Measurements from ENCODE around the gene RPL10A. TPM values are rescaled to one million over a fixed set of nuclear protein-coding genes. Genes with fewer than 3 reads are reported as not detected.
"Not testable (repeated sequence)": the region's sequence is repeated elsewhere in the genome, so short reads cannot be mapped to it uniquely, and the experiment has no call there.

RPL10A gene
- total RNA-seq, 1 donor from 2014 or later = 1,245 TPM

DNA sequence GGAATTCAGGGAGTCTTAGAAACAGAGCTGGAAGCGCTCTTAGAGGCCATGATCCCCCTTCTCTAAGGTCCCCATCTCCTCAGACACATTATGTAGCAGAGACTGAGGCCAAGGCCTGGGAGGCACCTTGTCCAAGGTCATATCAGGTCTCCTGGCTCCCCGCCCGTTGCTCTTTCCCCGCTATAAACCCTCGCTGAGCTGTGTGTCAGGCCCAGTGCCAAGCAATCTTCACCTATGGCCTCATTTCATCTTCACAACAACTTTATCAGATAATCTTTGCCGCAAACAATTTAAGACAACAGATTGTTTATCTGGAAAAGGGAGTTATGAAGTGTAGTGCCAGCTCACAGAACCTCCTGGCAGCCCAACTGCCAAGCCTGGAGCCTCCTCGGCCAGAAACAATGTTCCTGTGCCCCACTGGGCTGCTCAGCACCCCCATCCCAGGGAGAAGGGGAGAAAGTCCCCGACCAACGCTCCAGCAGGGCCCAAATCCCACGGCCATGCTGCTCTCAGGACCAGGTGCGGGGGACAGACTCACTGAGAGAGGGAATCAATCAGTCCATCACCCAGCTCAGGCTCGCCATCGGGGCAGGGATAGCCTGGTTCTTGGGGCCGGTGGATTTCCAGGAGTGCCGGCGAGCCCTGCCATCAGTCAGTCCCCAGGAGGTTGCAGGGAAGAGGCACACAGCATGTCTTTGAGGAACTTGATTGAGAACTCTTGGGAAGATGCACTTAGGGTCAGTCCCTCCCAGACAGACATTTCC is 32.9 kb upstream of the RPL10A start:
- no peaks in the 10 kb centered on the region for H3K4me1 Mint-ChIP-seq (ENCODE audit: unreplicated experiment)
- H3K36me3 Mint-ChIP-seq (ENCODE audit: unreplicated experiment) = no peaks in the 10 kb centered on the region
- TF ChIP-seq, protein P1, sequence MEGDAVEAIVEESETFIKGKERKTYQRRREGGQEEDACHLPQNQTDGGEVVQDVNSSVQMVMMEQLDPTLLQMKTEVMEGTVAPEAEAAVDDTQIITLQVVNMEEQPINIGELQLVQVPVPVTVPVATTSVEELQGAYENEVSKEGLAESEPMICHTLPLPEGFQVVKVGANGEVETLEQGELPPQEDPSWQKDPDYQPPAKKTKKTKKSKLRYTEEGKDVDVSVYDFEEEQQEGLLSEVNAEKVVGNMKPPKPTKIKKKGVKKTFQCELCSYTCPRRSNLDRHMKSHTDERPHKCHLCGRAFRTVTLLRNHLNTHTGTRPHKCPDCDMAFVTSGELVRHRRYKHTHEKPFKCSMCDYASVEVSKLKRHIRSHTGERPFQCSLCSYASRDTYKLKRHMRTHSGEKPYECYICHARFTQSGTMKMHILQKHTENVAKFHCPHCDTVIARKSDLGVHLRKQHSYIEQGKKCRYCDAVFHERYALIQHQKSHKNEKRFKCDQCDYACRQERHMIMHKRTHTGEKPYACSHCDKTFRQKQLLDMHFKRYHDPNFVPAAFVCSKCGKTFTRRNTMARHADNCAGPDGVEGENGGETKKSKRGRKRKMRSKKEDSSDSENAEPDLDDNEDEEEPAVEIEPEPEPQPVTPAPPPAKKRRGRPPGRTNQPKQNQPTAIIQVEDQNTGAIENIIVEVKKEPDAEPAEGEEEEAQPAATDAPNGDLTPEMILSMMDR (IDR thresholded peaks at IDR 0.05) = no peak
- H3K27me3 Mint-ChIP-seq (ENCODE audit: unreplicated experiment) = no peaks in the 10 kb centered on the region
- no peak overlapping the region for H3K27ac Mint-ChIP-seq (ENCODE audit: unreplicated experiment)
- H3K9me3 Mint-ChIP-seq (ENCODE audit: unreplicated experiment) = no peaks in the 10 kb centered on the region
- H3K4me3 Mint-ChIP-seq (ENCODE audit: unreplicated experiment) = no peak overlapping the region
- no peak for DNase-seq (ENCODE audit: extremely low spot score, unreplicated experiment)

DNA sequence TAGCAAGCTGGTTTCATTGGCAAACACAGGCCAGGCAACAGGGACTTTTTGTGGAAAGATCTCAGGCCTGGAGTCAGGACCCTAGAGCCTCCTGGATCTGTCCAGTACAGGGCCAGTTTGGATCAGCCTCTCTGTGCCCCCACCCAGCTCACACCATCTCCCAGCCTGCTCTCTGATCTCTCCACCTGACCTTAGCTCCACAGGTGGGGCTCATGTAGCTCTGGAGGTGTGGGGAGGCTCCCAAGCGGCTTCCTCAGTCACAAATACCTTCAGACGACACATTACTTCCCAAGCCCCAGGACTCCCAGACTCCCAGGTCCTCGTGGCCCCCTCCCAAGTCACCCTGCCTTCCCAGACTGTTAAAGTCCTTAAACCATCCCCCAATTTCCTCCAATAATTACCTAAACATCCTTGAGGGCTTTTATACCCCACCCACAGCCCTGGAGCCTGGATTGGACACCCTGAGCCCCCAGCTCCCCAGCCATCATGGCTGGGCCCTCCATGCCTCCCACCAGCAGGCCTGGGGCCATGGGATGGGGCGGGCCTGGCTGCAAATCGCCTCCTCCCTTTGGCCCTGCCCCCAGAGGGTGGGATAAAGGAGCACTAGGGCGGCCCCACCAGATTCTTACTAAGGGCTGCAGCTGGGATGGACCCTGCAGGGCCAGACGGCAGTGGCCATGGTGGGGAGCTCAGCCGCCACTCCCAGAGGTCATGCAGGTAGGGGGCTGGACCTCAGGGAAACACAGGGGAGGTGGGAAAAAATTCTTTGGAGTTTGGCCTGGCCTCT is 31.9 kb upstream of the RPL10A start:
- no peaks in the 10 kb centered on the region for H3K36me3 Mint-ChIP-seq (ENCODE audit: unreplicated experiment)
- no peak overlapping the region for H3K4me3 Mint-ChIP-seq (ENCODE audit: unreplicated experiment)
- DNase-seq (ENCODE audit: extremely low spot score, unreplicated experiment) = no peak
- no peaks in the 10 kb centered on the region for H3K27me3 Mint-ChIP-seq (ENCODE audit: unreplicated experiment)
- TF ChIP-seq, protein P1 (IDR thresholded peaks at IDR 0.05) = no peak
- no peaks in the 10 kb centered on the region for H3K9me3 Mint-ChIP-seq (ENCODE audit: unreplicated experiment)
- H3K4me1 Mint-ChIP-seq (ENCODE audit: unreplicated experiment) = no peaks in the 10 kb centered on the region
- no peak overlapping the region for H3K27ac Mint-ChIP-seq (ENCODE audit: unreplicated experiment)

DNA sequence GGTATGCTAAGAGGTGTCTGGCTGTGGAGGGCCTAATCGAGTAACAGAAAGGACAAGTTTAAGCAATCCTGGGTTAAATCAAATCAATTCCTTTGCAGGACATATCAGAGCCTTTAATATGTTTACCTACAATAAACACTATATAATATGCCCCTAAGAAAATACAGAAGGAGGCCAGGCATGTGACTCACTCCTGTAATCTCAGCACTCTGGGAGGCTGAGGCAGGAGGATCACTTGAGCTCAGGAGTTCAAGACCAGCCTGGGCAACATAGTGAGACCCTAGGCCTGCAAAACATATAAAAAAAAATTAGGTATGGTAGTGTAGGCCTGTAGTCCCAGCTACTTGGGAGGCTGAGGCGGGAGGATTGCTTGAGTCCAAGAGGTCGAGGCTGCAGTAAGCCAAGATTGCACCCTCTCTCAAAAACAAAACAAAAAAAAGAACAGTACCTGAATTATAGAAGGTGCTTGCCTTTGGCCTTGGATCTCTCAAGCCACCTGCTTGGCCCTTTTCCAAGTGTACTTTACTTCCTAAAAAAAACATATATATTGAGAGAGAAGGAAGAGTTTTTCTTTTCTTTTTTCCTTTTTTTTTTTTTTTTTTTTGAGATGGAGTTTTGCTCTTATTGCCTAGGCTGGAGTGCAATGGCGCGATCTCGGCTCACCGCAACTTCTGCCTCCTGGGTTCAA is 29.7 kb upstream of the RPL10A start:
- not testable (repeated sequence) for H3K4me3 Mint-ChIP-seq (ENCODE audit: unreplicated experiment); H3K4me1 Mint-ChIP-seq (ENCODE audit: unreplicated experiment); H3K36me3 Mint-ChIP-seq (ENCODE audit: unreplicated experiment); H3K9me3 Mint-ChIP-seq (ENCODE audit: unreplicated experiment); H3K27ac Mint-ChIP-seq (ENCODE audit: unreplicated experiment); DNase-seq (ENCODE audit: extremely low spot score, unreplicated experiment); H3K27me3 Mint-ChIP-seq (ENCODE audit: unreplicated experiment)

DNA sequence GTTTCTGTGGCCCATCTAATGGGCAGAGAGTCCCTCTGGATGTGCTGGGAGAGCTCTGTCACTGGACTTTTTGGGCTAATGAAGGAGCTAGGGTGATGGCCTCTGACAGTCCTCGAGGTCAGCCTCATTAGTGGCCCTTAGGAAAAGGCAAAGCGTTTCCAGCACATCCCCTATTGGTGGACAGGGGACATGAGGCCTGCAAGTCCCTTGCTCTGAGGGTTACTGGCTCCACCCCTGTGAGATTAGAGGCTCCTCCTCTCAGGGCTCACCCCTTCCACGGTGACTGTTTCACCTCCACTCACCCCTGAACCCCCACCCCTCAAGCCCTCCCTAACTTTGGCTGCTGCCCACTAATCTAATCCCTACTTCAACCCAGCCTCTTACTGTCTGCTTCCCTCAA is 28.9 kb upstream of the RPL10A start:
- no peaks in the 10 kb centered on the region for H3K9me3 Mint-ChIP-seq (ENCODE audit: unreplicated experiment)
- peaks cover 10% of the 10 kb centered on the region for H3K4me1 Mint-ChIP-seq (ENCODE audit: unreplicated experiment)
- TF ChIP-seq, protein P1 (IDR thresholded peaks at IDR 0.05) = no peak
- DNase-seq (ENCODE audit: extremely low spot score, unreplicated experiment) = no peak
- H3K36me3 Mint-ChIP-seq (ENCODE audit: unreplicated experiment) = no peaks in the 10 kb centered on the region
- no peak overlapping the region for H3K27ac Mint-ChIP-seq (ENCODE audit: unreplicated experiment)
- no peak overlapping the region for H3K4me3 Mint-ChIP-seq (ENCODE audit: unreplicated experiment)
- H3K27me3 Mint-ChIP-seq (ENCODE audit: unreplicated experiment) = no peaks in the 10 kb centered on the region

DNA sequence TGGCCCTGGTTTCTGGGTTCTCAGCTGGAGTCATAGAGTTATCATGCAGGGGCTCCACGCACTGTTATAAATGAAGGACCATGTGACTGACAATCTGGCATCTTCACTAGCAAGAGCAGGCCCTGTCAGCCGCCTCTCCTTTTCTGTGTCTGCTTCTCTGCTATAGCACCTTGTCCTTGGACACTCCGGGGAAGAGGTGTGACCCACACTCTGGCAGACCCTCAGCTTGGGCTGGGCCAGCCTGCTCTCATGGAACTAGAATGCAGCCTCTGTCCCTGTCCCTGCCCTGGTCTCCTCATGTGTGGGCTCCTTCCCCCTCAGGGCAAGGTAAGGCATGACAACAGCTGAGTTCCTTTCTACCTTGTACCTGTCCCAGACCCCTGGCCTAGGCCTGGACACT is 27.0 kb upstream of the RPL10A start:
- no peak for DNase-seq (ENCODE audit: extremely low spot score, unreplicated experiment)
- H3K27ac Mint-ChIP-seq (ENCODE audit: unreplicated experiment) = no peak overlapping the region
- no peaks in the 10 kb centered on the region for H3K27me3 Mint-ChIP-seq (ENCODE audit: unreplicated experiment)
- no peak overlapping the region for H3K4me3 Mint-ChIP-seq (ENCODE audit: unreplicated experiment)
- H3K36me3 Mint-ChIP-seq (ENCODE audit: unreplicated experiment) = no peaks in the 10 kb centered on the region
- H3K9me3 Mint-ChIP-seq (ENCODE audit: unreplicated experiment) = no peaks in the 10 kb centered on the region
- TF ChIP-seq, protein P1 (IDR thresholded peaks at IDR 0.05) = no peak
- H3K4me1 Mint-ChIP-seq (ENCODE audit: unreplicated experiment) = peaks cover 12% of the 10 kb centered on the region
